Measurements from ENCODE around the gene HMCN1.

GRCh38 chr1:185849014-185849413 lies 114.8 kb downstream of the HMCN1 start:
- no peak for TF ChIP-seq CTCF (IDR thresholded peaks at IDR 0.05; ENCODE audit: low read length)
- TF ChIP-seq EZH2 (IDR thresholded peaks at IDR 0.05; ENCODE audit: borderline replicate concordance, low read length) = no peak
